Tibial artery (tissue), 4 donors: Measurements from ENCODE around the gene ADAMTS17.
A peak's percentile ranks its signal among the peaks of the same experiment; 100 is the strongest.

Experiments
- DNase-seq, 2 donors: peaks; one replicate each; pipeline ENCODE4 v3.0.0-alpha.2; 2019
- H3K27ac ChIP-seq, 2 donors: fragments of 200-600 bp; sonication (generic) in 1 of 2; 1 replicate in 1 of 2; 2 replicates in 1 of 2; pipeline ENCODE4 v1.5.1; 2018 to 2019; ENCODE audit warnings: mild to moderate bottlenecking in 1 of 2
- H3K27me3 ChIP-seq, 2 donors: fragments of 200-600 bp; sonication (generic) in 1 of 2; one replicate each; pipeline versions ENCODE4 v1.5.1 to v1.6.0; 2016 to 2019
- H3K36me3 ChIP-seq, 3 donors: fragments of 200-600 bp; sonication (generic) in 2 of 3; one replicate each; pipeline ENCODE4 v1.5.1; 2016 to 2019; ENCODE audit warnings: mild to moderate bottlenecking in 2 of 3
- H3K4me1 ChIP-seq, 4 donors: fragments of 200-600 bp; sonication (generic) in 2 of 4; 1 replicate in 3 of 4; 2 replicates in 1 of 4; pipeline ENCODE4 v1.5.1; 2016 to 2019
- H3K4me3 ChIP-seq, 2 donors: fragments of 200-600 bp; sonication (generic) in 1 of 2; 1 replicate in 1 of 2; 2 replicates in 1 of 2; pipeline ENCODE4 v1.5.1; 2018 to 2019; ENCODE audit warnings: mild to moderate bottlenecking in 2 of 2
- H3K9me3 ChIP-seq, 3 donors: fragments of 200-600 bp; sonication (generic) in 1 of 3; one replicate each; pipeline ENCODE4 v1.5.1; 2016 to 2019
- CTCF ChIP-seq, 2 experiments: fragments of 200-600 bp in 1 of 2; fragments of 450-650 bp in 1 of 2; IDR thresholded peaks; one replicate each; pipeline ENCODE4 v1.5.1; 2017 to 2019; ENCODE audit warnings: antibody characterized with exemption in 2 of 2, mild to moderate bottlenecking in 1 of 2, moderate library complexity in 1 of 2
- intact Hi-C: fragments of 100-400 bp; cut with DNase I; formaldehyde crosslinking; loops from one replicate; pipeline ENCODE4 v1.15.0; 2023; ENCODE audit warnings: low total_unique reads

The ADAMTS17 gene

GRCh38 chr15:100252359-100252758 lies 89.4 kb downstream of the ADAMTS17 start:
- intact Hi-C loops: no loop called here
- no peak overlapping the region for H3K27ac ChIP-seq
- H3K9me3 ChIP-seq: no peaks in the 10 kb centered on the region
- no peak for TF ChIP-seq CTCF (IDR thresholded peaks at IDR 0.05)
- no peaks in the 10 kb centered on the region for H3K36me3 ChIP-seq
- H3K4me3 ChIP-seq: no peak overlapping the region
- no peaks in the 10 kb centered on the region for H3K27me3 ChIP-seq
- H3K4me1 ChIP-seq: peaks cover 0 to 8% (median 0%) of the 10 kb centered on the region in 4 donors
- DNase-seq: peak in 1 of 2 donors; percentile 63

DNA sequence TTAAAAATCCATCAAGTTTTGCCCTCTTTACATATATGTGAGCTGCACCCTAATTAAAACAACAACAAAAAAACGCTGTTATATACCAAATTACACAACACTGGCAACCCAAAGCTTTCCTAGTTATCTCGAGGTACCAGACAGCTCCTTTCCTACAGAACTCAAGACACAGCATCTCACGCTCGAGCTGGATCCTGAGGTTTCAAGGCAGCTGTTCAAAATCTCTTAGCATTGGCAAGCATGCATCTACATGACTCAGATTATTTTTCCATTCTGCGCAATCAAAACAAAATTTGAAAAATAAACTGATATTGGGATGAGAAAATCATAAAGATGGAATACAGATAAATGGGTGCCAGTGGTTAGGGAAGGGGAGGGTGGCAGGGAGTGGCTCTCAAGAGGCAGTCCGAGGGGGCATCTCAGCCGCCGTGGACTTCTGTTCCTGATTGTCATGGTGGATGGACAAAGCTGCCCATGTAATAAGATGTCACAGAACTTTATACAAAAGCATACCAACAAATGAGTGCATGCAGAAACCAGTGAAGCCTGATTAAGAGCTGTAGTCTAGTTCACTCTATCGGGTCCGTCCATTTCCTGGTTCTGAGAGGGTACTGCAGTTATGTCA lies 91.5 kb downstream of the ADAMTS17 start:
- no peak overlapping the region for H3K4me3 ChIP-seq
- no peaks in the 10 kb centered on the region for H3K27me3 ChIP-seq
- intact Hi-C loops: no loop called here
- no peak for TF ChIP-seq CTCF (IDR thresholded peaks at IDR 0.05)
- H3K4me1 ChIP-seq: peaks cover 0 to 14% (median 6%) of the 10 kb centered on the region in 4 donors
- no peaks in the 10 kb centered on the region for H3K9me3 ChIP-seq
- DNase-seq: peak in 1 of 2 donors; percentile 58
- H3K27ac ChIP-seq: no peak overlapping the region
- H3K36me3 ChIP-seq: no peaks in the 10 kb centered on the region

- no peaks in the 10 kb centered on the region for H3K9me3 ChIP-seq
- H3K27ac ChIP-seq: no peak overlapping the region
- peak in 1 of 2 donors; percentile 51 for DNase-seq
- H3K4me1 ChIP-seq: peaks cover 0 to 23% (median 14%) of the 10 kb centered on the region in 4 donors
- TF ChIP-seq CTCF (IDR thresholded peaks at IDR 0.05): no peak
- no peak overlapping the region for H3K4me3 ChIP-seq
- H3K36me3 ChIP-seq: no peaks in the 10 kb centered on the region
- intact Hi-C loops: no loop called here
- no peaks in the 10 kb centered on the region for H3K27me3 ChIP-seq
Measured at GRCh38 chr15:100249096-100249815, 92.5 kb downstream of the ADAMTS17 start.

DNA sequence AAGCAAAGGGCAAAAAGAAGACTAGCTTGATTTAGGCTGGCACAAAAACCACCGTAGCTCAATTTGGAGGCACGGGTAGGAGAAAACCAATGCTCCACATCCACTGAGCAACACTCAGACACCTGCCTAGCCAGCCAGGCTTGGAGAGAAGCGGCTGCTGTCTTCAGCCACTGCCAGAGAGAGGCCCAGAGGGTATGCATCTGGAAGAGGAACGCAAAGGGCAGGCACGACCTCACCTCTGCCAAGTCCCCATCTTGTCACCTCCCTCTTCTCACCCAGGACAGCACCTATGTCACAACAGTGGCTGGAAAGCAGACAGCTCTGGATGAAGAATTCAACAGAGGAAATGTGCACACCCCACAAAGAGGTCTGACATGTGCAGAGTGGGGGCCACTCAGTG lies 93.5 kb downstream of the ADAMTS17 start:
- no peak overlapping the region for H3K27ac ChIP-seq
- peak in 1 of 2 donors; percentile 37 for DNase-seq

More for the DNA sequence above, 93.5 kb downstream of the ADAMTS17 start:
- TF ChIP-seq CTCF (IDR thresholded peaks at IDR 0.05): no peak
- H3K4me3 ChIP-seq: no peak overlapping the region
- no peaks in the 10 kb centered on the region for H3K9me3 ChIP-seq
- intact Hi-C loops: no loop called here
- no peaks in the 10 kb centered on the region for H3K27me3 ChIP-seq
- no peaks in the 10 kb centered on the region for H3K36me3 ChIP-seq
- H3K4me1 ChIP-seq: peaks cover 0 to 23% (median 14%) of the 10 kb centered on the region in 4 donors
